ENCODE results near the gene CASQ2.

Gene CASQ2

GRCh38 chr1:115729756-115730155, 38.8 kb downstream of the CASQ2 start:
- Histone ChIP-seq H3K27me3 (no peaks in the 10 kb centered on the region), H3K4me3 (ENCODE audit: low read depth, low read length) (no peak overlapping the region), H3K4me1 (no peaks in the 10 kb centered on the region), H3K36me3 (no peaks in the 10 kb centered on the region), H3K9me3 (no peaks in the 10 kb centered on the region)
- no peak for TF ChIP-seq CTCF (IDR thresholded peaks at IDR 0.05; ENCODE audit: low read depth, low read length)
- no peak for DNase-seq

- Histone ChIP-seq H3K4me3 (ENCODE audit: low read depth, low read length) (no peak overlapping the region), H3K36me3 (no peaks in the 10 kb centered on the region), H3K9me3 (no peaks in the 10 kb centered on the region), H3K4me1 (no peaks in the 10 kb centered on the region), H3K27me3 (no peaks in the 10 kb centered on the region)
- TF ChIP-seq CTCF (IDR thresholded peaks at IDR 0.05; ENCODE audit: low read depth, low read length), result no peak
- no peak for DNase-seq
Measured at GRCh38 chr1:115728341-115728740, 40.2 kb downstream of the CASQ2 start.

GRCh38 chr1:115727706-115728249, 40.7 kb downstream of the CASQ2 start:
- no peaks in the 10 kb centered on the region for H3K4me1 ChIP-seq
- DNase-seq, result no peak
- TF ChIP-seq CTCF (IDR thresholded peaks at IDR 0.05; ENCODE audit: low read depth, low read length), result no peak
- no peaks in the 10 kb centered on the region for H3K27me3 ChIP-seq
- no peaks in the 10 kb centered on the region for H3K36me3 ChIP-seq
- H3K9me3 ChIP-seq, result no peaks in the 10 kb centered on the region
- no peak overlapping the region for H3K4me3 ChIP-seq (ENCODE audit: low read depth, low read length)

- no peak for DNase-seq
- H3K36me3 ChIP-seq, result no peaks in the 10 kb centered on the region
- H3K27me3 ChIP-seq, result no peaks in the 10 kb centered on the region
- H3K4me1 ChIP-seq, result no peaks in the 10 kb centered on the region
- H3K9me3 ChIP-seq, result no peaks in the 10 kb centered on the region
- TF ChIP-seq CTCF (IDR thresholded peaks at IDR 0.05; ENCODE audit: low read depth, low read length), result no peak
- H3K4me3 ChIP-seq (ENCODE audit: low read depth, low read length), result no peak overlapping the region
Measured at GRCh38 chr1:115726570-115726969, 41.9 kb downstream of the CASQ2 start.

GRCh38 chr1:115726161-115726560, 42.4 kb downstream of the CASQ2 start:
- no peaks in the 10 kb centered on the region for H3K36me3 ChIP-seq
- H3K4me1 ChIP-seq, result no peaks in the 10 kb centered on the region
- TF ChIP-seq CTCF (IDR thresholded peaks at IDR 0.05; ENCODE audit: low read depth, low read length), result no peak
- no peaks in the 10 kb centered on the region for H3K27me3 ChIP-seq
- no peak for DNase-seq
- H3K9me3 ChIP-seq, result no peaks in the 10 kb centered on the region
- no peak overlapping the region for H3K4me3 ChIP-seq (ENCODE audit: low read depth, low read length)

- H3K27me3 ChIP-seq, result no peaks in the 10 kb centered on the region
- DNase-seq, result no peak
- H3K9me3 ChIP-seq, result no peaks in the 10 kb centered on the region
- TF ChIP-seq CTCF (IDR thresholded peaks at IDR 0.05; ENCODE audit: low read depth, low read length), result no peak
- no peaks in the 10 kb centered on the region for H3K4me1 ChIP-seq
- H3K36me3 ChIP-seq, result no peaks in the 10 kb centered on the region
- no peak overlapping the region for H3K4me3 ChIP-seq (ENCODE audit: low read depth, low read length)
Measured at GRCh38 chr1:115725600-115725999, 42.9 kb downstream of the CASQ2 start.
